ENCODE measurements around the gene ZNF18. TPM values are rescaled to one million over a fixed set of nuclear protein-coding genes. Genes with fewer than 3 reads are reported as not detected.

ZNF18 gene
- total RNA-seq, 1 donor from 2014 or later = 4.0 TPM

DNA sequence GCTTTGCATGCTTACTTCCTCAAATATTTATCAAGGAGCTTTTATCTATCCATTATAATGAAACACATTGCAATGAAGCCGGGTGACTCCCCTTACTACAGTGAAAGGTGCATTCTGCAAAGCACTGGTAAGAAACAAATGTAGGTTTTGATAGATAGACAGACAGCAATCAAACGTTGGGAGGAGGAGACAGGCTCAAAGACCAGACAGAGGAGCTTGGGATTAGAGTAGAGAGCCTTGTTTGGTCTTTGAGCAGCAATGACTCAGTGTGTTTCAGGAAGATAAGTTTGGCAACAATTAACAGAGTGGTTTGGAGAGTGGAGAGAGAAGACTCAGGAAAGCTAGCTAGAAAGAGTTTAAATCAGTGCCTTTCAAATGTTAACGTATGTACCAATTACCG, 68.8 kb downstream of the ZNF18 start:
- H3K9me3 ChIP-seq (replicated peaks) = peaks cover 7% of the 10 kb centered on the region
- no peaks in the 10 kb centered on the region for H3K36me3 ChIP-seq
- no peak overlapping the region for H3K4me3 ChIP-seq
- no peak for TF ChIP-seq CTCF (IDR thresholded peaks at IDR 0.05; ENCODE audit: borderline replicate concordance)
- no peak overlapping the region for H3K27ac ChIP-seq (replicated peaks)
- peaks cover 3% of the 10 kb centered on the region for H3K4me1 ChIP-seq
- H3K27me3 ChIP-seq (ENCODE audit: low read depth) = no peaks in the 10 kb centered on the region
- DNase-seq = no peak
- intact Hi-C loops (cut with micrococcal nuclease) = no loop called here

Other genes with a start within 250 kb of the ZNF18 start
- gene MAP2K4, start 23.4 kb upstream of the ZNF18 start, total RNA-seq = 28.5 TPM

All from left ventricle myocardium inferior (tissue), 1 donor.